Astrocyte of the spinal cord (primary cell): Measurements from ENCODE around the gene SLC30A4.

Experiments
- DNase-seq: peaks from one replicate; pipeline ENCODE4 v3.0.0; 2011; ENCODE audit warnings: low read depth, low spot score
- H3K4me3 ChIP-seq: 2 replicates; pipeline ENCODE4 v1.5.1; 2011; ENCODE audit warnings: low read depth, mild to moderate bottlenecking, low read length, moderate library complexity
- CTCF ChIP-seq: IDR thresholded peaks from 2 replicates; pipeline ENCODE4 v1.5.1; 2012; ENCODE audit warnings: low read depth, mild to moderate bottlenecking, low read length, inconsistent platforms
- in situ Hi-C: cut with HindIII; loops from 2 replicates; pipeline ENCODE4 v1.10.0; 2017; ENCODE audit warnings: low sequenced_read_pairs

The SLC30A4 gene

GRCh38 chr15:45546789-45547188 is 24.2 kb upstream of the SLC30A4 start:
- DNase-seq: no peak
- H3K4me3 ChIP-seq: no peak overlapping the region
- in situ Hi-C loops: no loop called here
- TF ChIP-seq CTCF: no peak

- no peak overlapping the region for H3K4me3 ChIP-seq
- DNase-seq: no peak
- TF ChIP-seq CTCF: no peak
- in situ Hi-C loops: no loop called here
Observed at GRCh38 chr15:45544266-45545023, 21.9 kb upstream of the SLC30A4 start.

- in situ Hi-C loops: no loop called here
- DNase-seq: no peak
- no peak for TF ChIP-seq CTCF
- no peak overlapping the region for H3K4me3 ChIP-seq
Observed at GRCh38 chr15:45543051-45543450, 20.5 kb upstream of the SLC30A4 start.

GRCh38 chr15:45540531-45540930 is 18.0 kb upstream of the SLC30A4 start:
- no peak for TF ChIP-seq CTCF
- in situ Hi-C loops: no loop called here
- no peak for DNase-seq
- no peak overlapping the region for H3K4me3 ChIP-seq

- in situ Hi-C loops: no loop called here
- DNase-seq: no peak
Observed at GRCh38 chr15:45539680-45540079, 17.1 kb upstream of the SLC30A4 start.

GRCh38 chr15:45536934-45537333 is 14.4 kb upstream of the SLC30A4 start:
- TF ChIP-seq CTCF: no peak
- in situ Hi-C loops: no loop called here

More at GRCh38 chr15:45539680-45540079, 17.1 kb upstream of the SLC30A4 start:
- no peak for TF ChIP-seq CTCF
- no peak overlapping the region for H3K4me3 ChIP-seq

More at GRCh38 chr15:45536934-45537333, 14.4 kb upstream of the SLC30A4 start:
- no peak overlapping the region for H3K4me3 ChIP-seq
- no peak for DNase-seq
